ENCODE data around the gene ABHD12B. TPM values are rescaled to one million over a fixed set of nuclear protein-coding genes. Genes with fewer than 3 reads are reported as not detected.

ABHD12B gene
- total RNA-seq, 1 experiment from 2014 or later, result 51.0 TPM

DNA sequence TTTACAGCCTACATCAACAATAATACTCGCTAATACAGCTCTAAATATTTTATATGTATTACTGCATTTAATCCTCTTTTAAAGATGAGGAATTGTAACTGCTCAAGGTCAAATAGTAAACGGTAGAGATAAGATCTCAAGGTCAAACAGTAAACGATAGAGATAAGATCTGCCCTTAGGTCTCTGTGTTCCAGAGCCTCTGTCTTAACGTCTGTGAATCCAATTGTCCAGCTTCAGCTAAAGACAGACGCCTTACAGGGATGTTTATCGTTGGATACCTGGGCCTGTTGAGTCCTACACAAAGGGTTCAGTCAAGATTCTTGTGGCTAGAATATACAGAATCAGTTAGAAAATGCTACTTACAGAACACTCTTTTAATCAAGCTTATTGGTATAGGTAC lies 52.4 kb downstream of the ABHD12B start:
- Histone ChIP-seq H2BK120ac (ENCODE audit: low read depth, low read length, poor library complexity, severe bottlenecking) (no peak overlapping the region), H3K79me1 (ENCODE audit: insufficient read depth, low read depth, low read length, poor library complexity, severe bottlenecking) (no peaks in the 10 kb centered on the region), H3K18ac (ENCODE audit: insufficient read length, low read depth, low read length) (no peak overlapping the region), H3K27me3 (ENCODE audit: insufficient read depth, low read length) (no peaks in the 10 kb centered on the region), H2BK12ac (ENCODE audit: insufficient read length, low read depth, low read length) (no peak overlapping the region), H3K56ac (ENCODE audit: insufficient read length, low read depth, low read length) (no peak overlapping the region), H3K9me3 (ENCODE audit: control insufficient read depth, low read depth, low read length) (no peaks in the 10 kb centered on the region), H3K27ac (ENCODE audit: insufficient read length, low read depth, low read length) (no peak overlapping the region), H4K91ac (ENCODE audit: insufficient read length, low read depth, low read length) (no peak overlapping the region), H2AK5ac (ENCODE audit: insufficient read length, low read length) (no peak overlapping the region), H3K79me2 (ENCODE audit: insufficient read depth, low read length) (no peaks in the 10 kb centered on the region), H4K5ac (ENCODE audit: insufficient read length, low read depth, low read length) (no peak overlapping the region), H4K8ac (replicated peaks; ENCODE audit: insufficient read length, low read depth, low read length) (no peak overlapping the region), H4K20me1 (ENCODE audit: control insufficient read depth, insufficient read depth, insufficient read length) (no peaks in the 10 kb centered on the region), H2BK15ac (ENCODE audit: low read depth, low read length) (no peak overlapping the region), H2BK5ac (ENCODE audit: insufficient read length, low read length) (no peak overlapping the region), H3K23ac (ENCODE audit: insufficient read length, low read depth, low read length) (no peak overlapping the region), H3K23me2 (ENCODE audit: insufficient read length, low read depth, low read length, poor library complexity, severe bottlenecking) (no peaks in the 10 kb centered on the region), H3K4me1 (ENCODE audit: insufficient read depth, low read length) (no peaks in the 10 kb centered on the region), H3K4me2 (ENCODE audit: insufficient read depth, insufficient read length, low read length) (no peak overlapping the region), H3K4ac (ENCODE audit: low read depth, low read length) (no peak overlapping the region), H2AFZ (ENCODE audit: low read length) (no peak overlapping the region), H3K14ac (ENCODE audit: insufficient read depth, low read length) (no peak overlapping the region), H3K9ac (ENCODE audit: extremely low read depth, insufficient read length, low read length) (no peak overlapping the region), H2BK20ac (ENCODE audit: low read depth, low read length, poor library complexity, severe bottlenecking) (no peak overlapping the region), H3T11ph (ENCODE audit: low read length) (no peak overlapping the region)
- Mint-ChIP-seq H3K27ac (no peak overlapping the region), H3K4me1 (peaks cover 15 to 17% of the 10 kb centered on the region in 2 experiments), H3K27me3 (ENCODE audit: low read depth) (no peaks in the 10 kb centered on the region), H3K4me3 (no peak overlapping the region), H3K36me3 (ENCODE audit: insufficient read depth in 1 of 3, low read depth in 3 of 3) (peaks cover 4 to 31% (median 4%) of the 10 kb centered on the region in 3 experiments; a peak in 4 of 7 replicates), H3K9me3 (no peaks in the 10 kb centered on the region)
- no peak for DNase-seq
- WGBS (ENCODE audit: extremely low coverage, insufficient read length, low lambda C conversion rate), result no CpG with 5 or more reads among the region's 6 CpGs
- TF ChIP-seq, protein P1, sequence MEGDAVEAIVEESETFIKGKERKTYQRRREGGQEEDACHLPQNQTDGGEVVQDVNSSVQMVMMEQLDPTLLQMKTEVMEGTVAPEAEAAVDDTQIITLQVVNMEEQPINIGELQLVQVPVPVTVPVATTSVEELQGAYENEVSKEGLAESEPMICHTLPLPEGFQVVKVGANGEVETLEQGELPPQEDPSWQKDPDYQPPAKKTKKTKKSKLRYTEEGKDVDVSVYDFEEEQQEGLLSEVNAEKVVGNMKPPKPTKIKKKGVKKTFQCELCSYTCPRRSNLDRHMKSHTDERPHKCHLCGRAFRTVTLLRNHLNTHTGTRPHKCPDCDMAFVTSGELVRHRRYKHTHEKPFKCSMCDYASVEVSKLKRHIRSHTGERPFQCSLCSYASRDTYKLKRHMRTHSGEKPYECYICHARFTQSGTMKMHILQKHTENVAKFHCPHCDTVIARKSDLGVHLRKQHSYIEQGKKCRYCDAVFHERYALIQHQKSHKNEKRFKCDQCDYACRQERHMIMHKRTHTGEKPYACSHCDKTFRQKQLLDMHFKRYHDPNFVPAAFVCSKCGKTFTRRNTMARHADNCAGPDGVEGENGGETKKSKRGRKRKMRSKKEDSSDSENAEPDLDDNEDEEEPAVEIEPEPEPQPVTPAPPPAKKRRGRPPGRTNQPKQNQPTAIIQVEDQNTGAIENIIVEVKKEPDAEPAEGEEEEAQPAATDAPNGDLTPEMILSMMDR (conservative IDR thresholded peaks at IDR 0.05), result no peak

Measured in H9 (cell line).